ENCODE measurements around the gene MYLK4. TPM values are rescaled to one million over a fixed set of nuclear protein-coding genes. Genes with fewer than 3 reads are reported as not detected.

MYLK4 gene
- total and polyA plus RNA-seq, 2 donors (not counting 1 experiment from before 2014, with no cell fraction given) = 0.33 to 0.59 TPM

- H3K9me3 ChIP-seq (ENCODE audit: control insufficient read depth, insufficient read depth, low read depth, low read length) = no peaks in the 10 kb centered on the region
- no peak overlapping the region for H3K4me2 ChIP-seq (ENCODE audit: extremely low read depth, insufficient read depth, low read length)
- no peak overlapping the region for H3K27ac ChIP-seq (ENCODE audit: insufficient read depth, low read length)
- no peak overlapping the region for H2AFZ ChIP-seq (ENCODE audit: low read length)
- no peak overlapping the region for H3K4me3 ChIP-seq (replicated peaks in 1 of 4; ENCODE audit: control extremely low read depth in 1 of 4, insufficient read depth in 1 of 4, low read depth in 3 of 4, low read length in 4 of 4)
- DNase-seq (ENCODE audit: low read depth in 2 of 2) = no peak
- no peaks in the 10 kb centered on the region for H3K4me1 ChIP-seq (ENCODE audit: control insufficient read depth, extremely low read depth, insufficient read depth, low read length)
- no peaks in the 10 kb centered on the region for H3K27me3 ChIP-seq (ENCODE audit: control insufficient read depth, insufficient read depth, low read length)
- H4K20me1 ChIP-seq (ENCODE audit: control insufficient read depth, extremely low read depth, insufficient read depth, low read length) = no peaks in the 10 kb centered on the region
- no peaks in the 10 kb centered on the region for H3K36me3 ChIP-seq (ENCODE audit: control insufficient read depth, insufficient read depth, low read length)
- TF ChIP-seq CTCF (conservative IDR thresholded peaks at IDR 0.05 in 1 of 2, IDR thresholded peaks at IDR 0.05 in 1 of 2; ENCODE audit: low read depth in 1 of 2, low read length in 2 of 2) (no peak), EZH2 (IDR thresholded peaks at IDR 0.05; ENCODE audit: low read length, missing control alignments) (no peak)
- H3K9ac ChIP-seq (ENCODE audit: insufficient read depth, low read length) = no peak overlapping the region
- no peaks in the 10 kb centered on the region for H3K79me2 ChIP-seq (ENCODE audit: control insufficient read depth, insufficient read depth, low read length)
Observed at GRCh38 chr6:2797564-2798031, 46.9 kb upstream of the MYLK4 start.

- DNase-seq (ENCODE audit: low read depth in 2 of 2) = no peak
- H3K79me2 ChIP-seq (ENCODE audit: control insufficient read depth, insufficient read depth, low read length) = no peaks in the 10 kb centered on the region
Observed at GRCh38 chr6:2796861-2797260, 46.1 kb upstream of the MYLK4 start.

GRCh38 chr6:2795956-2796355 is 45.2 kb upstream of the MYLK4 start:
- Histone ChIP-seq H3K27me3 (ENCODE audit: control insufficient read depth, insufficient read depth, low read length) (no peaks in the 10 kb centered on the region), H3K79me2 (ENCODE audit: control insufficient read depth, insufficient read depth, low read length) (no peaks in the 10 kb centered on the region), H3K27ac (ENCODE audit: insufficient read depth, low read length) (no peak overlapping the region), H3K9ac (ENCODE audit: insufficient read depth, low read length) (no peak overlapping the region), H3K36me3 (ENCODE audit: control insufficient read depth, insufficient read depth, low read length) (no peaks in the 10 kb centered on the region), H3K9me3 (ENCODE audit: control insufficient read depth, insufficient read depth, low read depth, low read length) (no peaks in the 10 kb centered on the region), H4K20me1 (ENCODE audit: control insufficient read depth, extremely low read depth, insufficient read depth, low read length) (no peaks in the 10 kb centered on the region), H3K4me3 (replicated peaks in 1 of 4; ENCODE audit: control extremely low read depth in 1 of 4, insufficient read depth in 1 of 4, low read depth in 3 of 4, low read length in 4 of 4) (no peak overlapping the region), H3K4me1 (ENCODE audit: control insufficient read depth, extremely low read depth, insufficient read depth, low read length) (peaks cover 2% of the 10 kb centered on the region), H3K4me2 (ENCODE audit: extremely low read depth, insufficient read depth, low read length) (no peak overlapping the region), H2AFZ (ENCODE audit: low read length) (no peak overlapping the region)
- TF ChIP-seq EZH2 (IDR thresholded peaks at IDR 0.05; ENCODE audit: low read length, missing control alignments) (no peak), CTCF (conservative IDR thresholded peaks at IDR 0.05 in 1 of 2, IDR thresholded peaks at IDR 0.05 in 1 of 2; ENCODE audit: low read depth in 1 of 2, low read length in 2 of 2) (no peak)
- no peak for DNase-seq (ENCODE audit: low read depth in 2 of 2)

More at GRCh38 chr6:2796861-2797260, 46.1 kb upstream of the MYLK4 start:
- no peaks in the 10 kb centered on the region for H4K20me1 ChIP-seq (ENCODE audit: control insufficient read depth, extremely low read depth, insufficient read depth, low read length)
- H3K9ac ChIP-seq (ENCODE audit: insufficient read depth, low read length) = no peak overlapping the region
- TF ChIP-seq EZH2 (IDR thresholded peaks at IDR 0.05; ENCODE audit: low read length, missing control alignments) = no peak
- TF ChIP-seq CTCF (conservative IDR thresholded peaks at IDR 0.05 in 1 of 2, IDR thresholded peaks at IDR 0.05 in 1 of 2; ENCODE audit: low read depth in 1 of 2, low read length in 2 of 2) = no peak
- no peaks in the 10 kb centered on the region for H3K4me1 ChIP-seq (ENCODE audit: control insufficient read depth, extremely low read depth, insufficient read depth, low read length)
- no peaks in the 10 kb centered on the region for H3K9me3 ChIP-seq (ENCODE audit: control insufficient read depth, insufficient read depth, low read depth, low read length)
- H3K36me3 ChIP-seq (ENCODE audit: control insufficient read depth, insufficient read depth, low read length) = no peaks in the 10 kb centered on the region
- no peak overlapping the region for H3K4me3 ChIP-seq (replicated peaks in 1 of 4; ENCODE audit: control extremely low read depth in 1 of 4, insufficient read depth in 1 of 4, low read depth in 3 of 4, low read length in 4 of 4)
- H3K27ac ChIP-seq (ENCODE audit: insufficient read depth, low read length) = no peak overlapping the region
- H2AFZ ChIP-seq (ENCODE audit: low read length) = no peak overlapping the region
- no peaks in the 10 kb centered on the region for H3K27me3 ChIP-seq (ENCODE audit: control insufficient read depth, insufficient read depth, low read length)
- no peak overlapping the region for H3K4me2 ChIP-seq (ENCODE audit: extremely low read depth, insufficient read depth, low read length)
